Muscle of leg (tissue), 11 donors: Measurements from ENCODE around the gene COL18A1. TPM values are rescaled to one million over a fixed set of nuclear protein-coding genes. Genes with fewer than 3 reads are reported as not detected.

Experiments used
- DNase-seq: peaks from one replicate; pipeline ENCODE4 v3.0.0; 2013
- H3K27ac ChIP-seq: one replicate; pipeline ENCODE4 v1.5.1; 2013; ENCODE audit warnings: mild to moderate bottlenecking, low read length, control low read depth
- H3K27me3 ChIP-seq: one replicate; pipeline ENCODE4 v1.6.1; 2013; ENCODE audit warnings: low read length; ENCODE audit not compliant: control insufficient read depth, insufficient read depth
- H3K36me3 ChIP-seq: one replicate; pipeline ENCODE4 v1.6.1; 2013; ENCODE audit warnings: low read length; ENCODE audit not compliant: control insufficient read depth, insufficient read depth
- H3K4me1 ChIP-seq: one replicate; pipeline ENCODE4 v1.6.1; 2013; ENCODE audit warnings: low read length; ENCODE audit not compliant: control insufficient read depth, insufficient read depth
- H3K4me3 ChIP-seq: one replicate; pipeline ENCODE4 v1.5.1; 2013; ENCODE audit warnings: low read length, control low read depth
- H3K9me3 ChIP-seq: replicated peaks from 2 replicates; pipeline ENCODE4 v1.6.1; 2013; ENCODE audit warnings: low read depth, low read length; ENCODE audit not compliant: control insufficient read depth
- WGBS: methylation state at CpG from one replicate; pipeline ENCODE4 v1.1.5; 2013; ENCODE audit warnings: missing lambda C conversion rate; ENCODE audit not compliant: insufficient coverage; 5-methylcytosine and 5-hydroxymethylcytosine counted together
- polyA plus RNA-seq, 8 donors: library from polyadenylated mRNA; unstranded; fragments of 120-200 nt; gene quantifications; one replicate each; pipeline versions ENCODE4 v1.2.1 to v1.2.3, GENCODE V29; 2013; ENCODE audit warnings: inconsistent platforms in 1 of 8, low replicate concordance in 1 of 8; ENCODE audit not compliant: insufficient read length in 8 of 8, insufficient read depth in 1 of 8
- total RNA-seq: library from RNA; stranded (reverse); fragments of 120-200 nt; gene quantifications from one replicate; pipeline ENCODE4 v1.2.4, GENCODE V29; 2013

Gene COL18A1
- total and polyA plus RNA-seq, 9 donors = 58.4 to 141 (median 95.6) TPM

DNA sequence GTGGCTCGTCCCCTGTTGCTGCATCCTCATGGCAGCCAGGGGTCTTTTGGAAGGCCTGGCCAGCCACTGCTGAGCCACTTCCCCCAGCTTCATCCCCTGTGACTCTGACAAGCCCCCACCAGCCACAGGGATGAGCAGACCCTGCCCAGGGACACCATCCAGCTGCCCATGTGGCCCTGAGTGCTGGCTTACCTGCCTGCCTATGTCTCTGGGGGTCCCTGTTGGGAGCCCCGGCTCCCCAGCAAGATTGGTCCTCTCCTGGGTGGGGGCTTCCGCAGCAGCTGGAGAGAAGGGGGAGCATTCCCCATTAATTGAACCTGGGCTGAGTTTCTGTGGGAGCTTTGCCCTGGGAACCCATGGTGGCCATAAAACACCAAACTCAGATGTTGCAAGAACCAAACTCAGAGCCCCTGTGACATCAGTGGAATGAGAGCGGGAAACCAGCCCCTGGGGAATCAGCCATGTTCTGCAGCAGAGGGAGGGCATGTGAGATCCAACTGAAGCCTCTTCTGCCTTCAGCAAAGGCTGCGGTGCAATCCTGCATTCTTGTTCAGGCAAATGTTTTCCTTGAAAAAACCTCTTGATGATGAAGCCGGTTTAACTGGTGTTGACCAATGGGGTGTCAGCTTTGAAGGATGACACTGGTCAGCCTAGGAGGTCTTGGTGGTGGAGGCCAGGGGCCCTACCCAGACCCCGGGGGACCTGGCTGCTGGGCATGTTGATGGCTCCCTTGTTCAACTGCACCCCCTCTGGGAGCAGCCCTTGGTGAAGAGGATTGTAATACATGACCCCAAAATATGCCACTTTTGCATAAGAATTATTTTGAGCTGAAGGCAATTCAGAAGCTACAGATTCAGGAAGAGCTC lies 28.3 kb upstream of the COL18A1 start:
- Histone ChIP-seq H3K36me3 (no peaks in the 10 kb centered on the region), H3K4me3 (no peak overlapping the region), H3K27me3 (peaks cover 3% of the 10 kb centered on the region), H3K27ac (no peak overlapping the region), H3K9me3 (peaks cover 16% of the 10 kb centered on the region), H3K4me1 (peaks cover 2% of the 10 kb centered on the region)
- 68% methylated on average over 2 of the region's 7 CpGs for WGBS
- no peak for DNase-seq

- no peak for DNase-seq
- no peaks in the 10 kb centered on the region for H3K36me3 ChIP-seq
- H3K9me3 ChIP-seq = peaks cover 16% of the 10 kb centered on the region
- H3K4me1 ChIP-seq = peaks cover 2% of the 10 kb centered on the region
- WGBS = 74% methylated on average over 3 of the region's 5 CpGs
- H3K27ac ChIP-seq = no peak overlapping the region
- peaks cover 3% of the 10 kb centered on the region for H3K27me3 ChIP-seq
- no peak overlapping the region for H3K4me3 ChIP-seq
Observed at GRCh38 chr21:45377325-45377709, 27.6 kb upstream of the COL18A1 start.

GRCh38 chr21:45377866-45378257 lies 27.1 kb upstream of the COL18A1 start:
- WGBS = 100% methylated on average over 1 of the region's 5 CpGs
- H3K27ac ChIP-seq = no peak overlapping the region
- H3K4me1 ChIP-seq = peaks cover 2% of the 10 kb centered on the region
- H3K9me3 ChIP-seq = peaks cover 16% of the 10 kb centered on the region
- DNase-seq = no peak
- no peak overlapping the region for H3K4me3 ChIP-seq
- peaks cover 3% of the 10 kb centered on the region for H3K27me3 ChIP-seq
- H3K36me3 ChIP-seq = no peaks in the 10 kb centered on the region

GRCh38 chr21:45378258-45378966 lies 26.6 kb upstream of the COL18A1 start:
- H3K4me3 ChIP-seq = no peak overlapping the region
- H3K27me3 ChIP-seq = peaks cover 3% of the 10 kb centered on the region
- H3K36me3 ChIP-seq = no peaks in the 10 kb centered on the region
- H3K27ac ChIP-seq = no peak overlapping the region
- DNase-seq = no peak
- 45% methylated on average over 10 of the region's 13 CpGs for WGBS
- peaks cover 6% of the 10 kb centered on the region for H3K4me1 ChIP-seq
- peaks cover 11% of the 10 kb centered on the region for H3K9me3 ChIP-seq

GRCh38 chr21:45379171-45379900 lies 25.6 kb upstream of the COL18A1 start:
- WGBS = 83% methylated on average over 15 of the region's 21 CpGs
- peaks cover 7% of the 10 kb centered on the region for H3K4me1 ChIP-seq
- DNase-seq = no peak
- no peak overlapping the region for H3K4me3 ChIP-seq
- peaks cover 10% of the 10 kb centered on the region for H3K9me3 ChIP-seq
- no peak overlapping the region for H3K27ac ChIP-seq
- H3K36me3 ChIP-seq = no peaks in the 10 kb centered on the region
- peaks cover 3% of the 10 kb centered on the region for H3K27me3 ChIP-seq

DNA sequence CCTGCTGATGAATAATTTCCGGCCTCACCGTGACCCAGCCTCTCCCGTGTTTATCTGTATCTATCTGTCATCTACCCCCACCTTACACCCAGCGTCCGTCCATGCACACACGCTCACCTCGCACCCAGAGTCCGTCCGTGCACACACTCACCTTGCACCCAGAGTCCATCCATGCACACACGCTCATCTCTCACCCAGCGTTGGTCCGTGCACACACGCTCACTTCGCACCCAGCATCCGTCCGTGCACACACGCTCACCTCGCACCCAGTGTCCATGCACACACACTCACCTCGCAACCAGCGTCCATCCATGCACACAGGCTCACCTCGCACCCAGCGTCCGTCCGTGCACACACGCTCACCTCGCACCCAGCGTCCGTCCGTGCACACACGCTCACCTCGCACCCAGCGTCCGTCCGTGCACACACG lies 25.0 kb upstream of the COL18A1 start:
- Histone ChIP-seq H3K4me1 (peaks cover 12% of the 10 kb centered on the region), H3K4me3 (no peak overlapping the region), H3K9me3 (peaks cover 10% of the 10 kb centered on the region), H3K27me3 (peaks cover 3% of the 10 kb centered on the region), H3K27ac (no peak overlapping the region), H3K36me3 (no peaks in the 10 kb centered on the region)
- 94% methylated on average over 17 of the region's 35 CpGs for WGBS
- DNase-seq = no peak

GRCh38 chr21:45380566-45380965 lies 24.4 kb upstream of the COL18A1 start:
- DNase-seq = no peak
- H3K4me1 ChIP-seq = peaks cover 15% of the 10 kb centered on the region
- 95% methylated on average over 26 of the region's 30 CpGs for WGBS
- no peak overlapping the region for H3K27ac ChIP-seq
- no peaks in the 10 kb centered on the region for H3K36me3 ChIP-seq
- peaks cover 10% of the 10 kb centered on the region for H3K9me3 ChIP-seq
- peaks cover 3% of the 10 kb centered on the region for H3K27me3 ChIP-seq
- no peak overlapping the region for H3K4me3 ChIP-seq

DNA sequence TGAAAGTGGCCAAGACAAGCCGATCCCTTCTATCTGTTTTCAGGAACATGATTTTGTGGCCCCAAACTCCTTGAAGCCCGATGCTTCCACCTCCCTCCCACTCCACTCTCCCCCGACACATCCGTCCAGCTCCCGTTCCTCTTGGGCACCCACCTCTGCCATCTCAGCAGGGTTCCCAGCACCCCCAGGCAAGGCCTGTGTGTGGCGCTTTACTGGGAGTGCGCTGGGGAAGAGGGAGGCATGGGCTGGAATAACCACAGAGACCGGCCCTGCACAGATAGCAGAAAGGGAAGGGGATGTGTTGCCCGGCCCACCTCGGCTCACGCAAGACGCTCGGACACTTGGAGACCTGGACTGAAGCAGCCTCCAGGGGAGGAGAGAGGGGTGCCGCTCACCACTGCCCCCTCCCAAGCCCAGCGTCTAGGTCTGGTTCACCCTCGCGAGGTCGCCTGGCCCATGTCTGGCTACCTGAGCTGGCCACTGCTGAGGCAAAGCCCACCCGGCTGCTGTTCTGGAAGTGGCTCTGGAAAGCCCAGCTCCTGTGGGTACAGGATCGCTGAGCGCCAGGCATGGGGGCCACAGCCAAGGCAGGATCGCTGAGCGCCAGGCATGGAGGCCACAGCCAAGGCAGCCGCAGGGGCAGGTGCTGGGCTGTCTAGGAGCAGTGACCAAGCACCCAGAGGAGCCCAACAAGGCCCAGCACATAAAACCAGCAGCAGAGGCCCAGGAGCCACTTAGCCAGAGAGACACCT lies 23.8 kb upstream of the COL18A1 start:
- no peak for DNase-seq
- H3K27ac ChIP-seq = no peak overlapping the region
- H3K9me3 ChIP-seq = peaks cover 10% of the 10 kb centered on the region
- peaks cover 3% of the 10 kb centered on the region for H3K27me3 ChIP-seq
- no peak overlapping the region for H3K4me3 ChIP-seq
- H3K36me3 ChIP-seq = no peaks in the 10 kb centered on the region
- H3K4me1 ChIP-seq = peaks cover 15% of the 10 kb centered on the region
- 83% methylated on average over 14 of the region's 24 CpGs for WGBS

GRCh38 chr21:45381865-45382696 lies 22.9 kb upstream of the COL18A1 start:
- Histone ChIP-seq H3K4me1 (peaks cover 24% of the 10 kb centered on the region), H3K36me3 (no peaks in the 10 kb centered on the region), H3K27ac (no peak overlapping the region), H3K27me3 (peaks cover 4% of the 10 kb centered on the region), H3K9me3 (peaks cover 8% of the 10 kb centered on the region), H3K4me3 (no peak overlapping the region)
- WGBS = 90% methylated on average over 24 of the region's 28 CpGs
- no peak for DNase-seq
